ENCODE measurements around the gene FIBCD1. TPM values are rescaled to one million over a fixed set of nuclear protein-coding genes. Genes with fewer than 3 reads are reported as not detected.
A peak's percentile ranks its signal among the peaks of the same experiment; 100 is the strongest.

The FIBCD1 gene
- total and polyA plus RNA-seq, 2 experiments from 2014 or later, result 4.4 to 5.6 TPM

GRCh38 chr9:130857864-130858738 lies 80.9 kb downstream of the FIBCD1 start:
- Histone ChIP-seq H3K27me3 (ENCODE audit: insufficient read depth) (no peaks in the 10 kb centered on the region), H3F3A (replicated peaks; ENCODE audit: low read depth) (peaks cover 14% of the 10 kb centered on the region), H3K27ac (ENCODE audit: low read depth) (peak overlapping the region; percentile 73), H3K4me2 (no peak overlapping the region), H3K79me2 (replicated peaks; ENCODE audit: insufficient read depth) (peaks cover 65% of the 10 kb centered on the region), H3K36me3 (ENCODE audit: insufficient read depth) (peaks cover 21% of the 10 kb centered on the region), H3K4me3 (no peak overlapping the region), H3K9me2 (ENCODE audit: insufficient read depth) (no peaks in the 10 kb centered on the region), H2AFZ (no peak overlapping the region), H4K20me1 (replicated peaks; ENCODE audit: insufficient read depth) (peaks cover 28% of the 10 kb centered on the region), H3K4me1 (ENCODE audit: insufficient read depth) (no peaks in the 10 kb centered on the region)
- DNase-seq (ENCODE audit: low spot score) (no peak), ATAC-seq (no peak)
- no peaks in the 10 kb centered on the region for H3K9me3 Mint-ChIP-seq
- peaks cover 1% of the 10 kb centered on the region for H3K27me3 Mint-ChIP-seq (ENCODE audit: insufficient read depth, low read depth, poor library complexity)
- H3K36me3 Mint-ChIP-seq (ENCODE audit: low read depth), result peaks cover 39% of the 10 kb centered on the region
- peaks cover 18% of the 10 kb centered on the region for H3K4me1 Mint-ChIP-seq
- no peak for TF ChIP-seq EZH2 (IDR thresholded peaks at IDR 0.05; ENCODE audit: low read depth, unreplicated experiment)
- no peak for TF ChIP-seq ETS1 (IDR thresholded peaks at IDR 0.05)
- TF ChIP-seq CREB1 (CRISPR knock-in tag; IDR thresholded peaks at IDR 0.05; ENCODE audit: low read depth), result no peak
- no peak for TF ChIP-seq CTCF (conservative IDR thresholded peaks at IDR 0.05; ENCODE audit: low read depth in 2 of 2)
- H3K27ac Mint-ChIP-seq, result peak overlapping the region; percentile 79
- no peak overlapping the region for H3K4me3 Mint-ChIP-seq

- peaks cover 34% of the 10 kb centered on the region for H3K36me3 Mint-ChIP-seq (ENCODE audit: low read depth)
- no peak for TF ChIP-seq EZH2 (IDR thresholded peaks at IDR 0.05; ENCODE audit: low read depth, unreplicated experiment)
- TF ChIP-seq NANOG (IDR thresholded peaks at IDR 0.05; ENCODE audit: borderline replicate concordance), result no peak
- no peak for TF ChIP-seq ZNF114 (CRISPR knock-in tag; IDR thresholded peaks at IDR 0.05)
- H2AFZ ChIP-seq, result no peak overlapping the region
- H3K27ac Mint-ChIP-seq, result no peak overlapping the region
- ATAC-seq, result no peak
- H3K4me2 ChIP-seq, result no peak overlapping the region
- DNase-seq (ENCODE audit: low spot score), result no peak
- H3K36me3 ChIP-seq (ENCODE audit: insufficient read depth), result peaks cover 21% of the 10 kb centered on the region
- H3K4me3 ChIP-seq, result no peak overlapping the region
- H3K9me2 ChIP-seq (ENCODE audit: insufficient read depth), result no peaks in the 10 kb centered on the region
- H3K4me1 ChIP-seq (ENCODE audit: insufficient read depth), result no peaks in the 10 kb centered on the region
- no peaks in the 10 kb centered on the region for H3K9me3 Mint-ChIP-seq
- H3K27ac ChIP-seq (ENCODE audit: low read depth), result no peak overlapping the region
- no peak overlapping the region for H3K4me3 Mint-ChIP-seq
- H3F3A ChIP-seq (replicated peaks; ENCODE audit: low read depth), result peaks cover 4% of the 10 kb centered on the region
- H3K27me3 ChIP-seq (ENCODE audit: insufficient read depth), result no peaks in the 10 kb centered on the region
- H4K20me1 ChIP-seq (replicated peaks; ENCODE audit: insufficient read depth), result peaks cover 33% of the 10 kb centered on the region
- H3K4me1 Mint-ChIP-seq, result peaks cover 18% of the 10 kb centered on the region
- H3K79me2 ChIP-seq (replicated peaks; ENCODE audit: insufficient read depth), result peaks cover 72% of the 10 kb centered on the region
- peaks cover 1% of the 10 kb centered on the region for H3K27me3 Mint-ChIP-seq (ENCODE audit: insufficient read depth, low read depth, poor library complexity)
Measured at GRCh38 chr9:130856474-130856873, 82.6 kb downstream of the FIBCD1 start.

Data from GM23338 (cell line).